HG03460 (cell line): ENCODE measurements around the gene LRRC72.
"Not testable (repeated sequence)": the region's sequence is repeated elsewhere in the genome, so short reads cannot be mapped to it uniquely, and the experiment has no call there.

ENCODE experiments used
- ATAC-seq: cut with Tn5 transposase; IDR thresholded peaks from one replicate; pipeline ENCODE4 v1.9.1; 2021; ENCODE audit not compliant: unreplicated experiment

Gene LRRC72

DNA sequence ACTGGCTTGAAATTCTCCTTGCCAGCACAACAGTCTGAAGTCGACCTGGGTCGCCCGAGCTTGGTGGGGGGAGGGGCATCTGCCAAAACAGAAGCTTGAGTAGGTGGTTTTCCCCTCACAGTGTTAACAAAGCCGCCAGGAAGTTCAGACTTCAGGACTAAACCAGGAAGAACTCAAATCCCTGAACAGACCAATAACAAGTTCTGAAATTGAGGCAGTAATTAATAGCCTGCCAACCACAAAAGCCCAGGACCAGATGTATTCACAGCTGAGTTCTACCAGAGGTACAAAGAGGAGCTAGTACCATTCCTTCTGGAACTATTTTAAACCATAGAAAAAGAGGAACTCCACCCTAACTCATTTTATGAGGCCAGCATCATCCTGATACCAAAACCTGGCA lies 45.3 kb downstream of the LRRC72 start:
- ATAC-seq: no peak

GRCh38 chr7:16579216-16579615 lies 52.6 kb downstream of the LRRC72 start:
- ATAC-seq: no peak

- ATAC-seq: no peak
These were observed 54.7 kb downstream of the LRRC72 start for GRCh38 chr7:16581286-16581685.

DNA sequence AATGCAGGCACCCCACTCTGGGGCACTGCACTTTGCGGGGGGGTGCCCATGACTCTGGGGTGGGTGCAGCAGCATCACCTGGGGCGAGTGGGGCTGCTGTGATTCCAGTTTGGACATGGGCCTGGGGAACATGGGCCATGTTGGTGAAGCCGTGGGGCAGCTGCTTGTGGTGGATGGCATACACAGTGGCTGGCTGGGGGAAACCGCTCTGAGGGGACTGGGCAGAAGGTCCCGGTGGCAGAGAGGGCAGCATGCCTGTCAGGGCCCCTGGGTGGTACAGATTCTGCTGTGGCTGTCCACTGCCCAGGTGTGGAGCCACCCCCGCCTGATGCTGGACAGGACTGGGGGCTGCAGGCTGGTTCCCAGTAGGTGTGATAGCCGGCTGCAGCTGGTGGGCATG lies 57.2 kb downstream of the LRRC72 start:
- no peak for ATAC-seq

- ATAC-seq: no peak
These were observed 58.9 kb downstream of the LRRC72 start for GRCh38 chr7:16585540-16585939.

GRCh38 chr7:16586081-16586874 lies 59.7 kb downstream of the LRRC72 start:
- no peak for ATAC-seq

DNA sequence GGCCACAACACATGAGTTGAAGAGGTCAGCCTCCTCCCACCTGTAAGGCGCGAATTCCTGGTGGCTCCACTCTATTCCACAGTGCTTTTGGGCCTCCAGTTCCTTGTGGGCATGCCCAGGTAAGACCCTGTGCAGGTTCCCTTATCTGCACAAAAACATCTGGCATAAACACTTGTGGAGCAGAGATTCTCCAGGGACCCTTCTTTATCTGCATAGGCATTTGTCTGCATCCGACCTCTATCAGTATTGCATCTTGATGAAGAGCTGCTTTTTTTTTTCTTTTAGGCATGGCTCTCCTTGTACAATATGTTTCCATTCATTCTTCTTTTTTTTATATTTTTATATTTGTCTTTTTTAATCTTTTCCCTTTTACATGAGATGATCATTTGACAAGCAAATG lies 60.5 kb downstream of the LRRC72 start:
- ATAC-seq: no peak

GRCh38 chr7:16587790-16588189 lies 61.2 kb downstream of the LRRC72 start:
- no peak for ATAC-seq

- ATAC-seq: no peak
These were observed 63.3 kb downstream of the LRRC72 start for GRCh38 chr7:16589881-16590280.

- no peak for ATAC-seq
These were observed 63.8 kb downstream of the LRRC72 start for GRCh38 chr7:16590424-16590823.

DNA sequence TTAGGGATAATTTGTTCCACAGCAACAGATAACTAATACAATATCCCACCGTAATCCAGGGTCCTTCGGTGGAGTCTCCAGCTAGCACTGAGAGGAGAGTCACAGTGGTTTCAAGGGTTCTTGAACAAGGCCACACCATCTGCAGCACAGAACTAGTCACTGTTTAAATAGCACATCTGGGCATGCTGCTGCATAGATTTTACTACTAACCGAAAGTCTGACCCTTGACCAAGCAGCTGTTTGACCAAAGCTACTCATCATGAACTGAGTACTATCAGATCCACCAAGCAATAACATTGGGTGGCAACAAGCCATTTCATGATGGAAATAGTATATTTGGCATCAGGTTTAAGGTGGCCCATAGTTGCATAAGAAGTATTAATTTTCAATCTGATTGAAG lies 65.8 kb downstream of the LRRC72 start:
- ATAC-seq: no peak

DNA sequence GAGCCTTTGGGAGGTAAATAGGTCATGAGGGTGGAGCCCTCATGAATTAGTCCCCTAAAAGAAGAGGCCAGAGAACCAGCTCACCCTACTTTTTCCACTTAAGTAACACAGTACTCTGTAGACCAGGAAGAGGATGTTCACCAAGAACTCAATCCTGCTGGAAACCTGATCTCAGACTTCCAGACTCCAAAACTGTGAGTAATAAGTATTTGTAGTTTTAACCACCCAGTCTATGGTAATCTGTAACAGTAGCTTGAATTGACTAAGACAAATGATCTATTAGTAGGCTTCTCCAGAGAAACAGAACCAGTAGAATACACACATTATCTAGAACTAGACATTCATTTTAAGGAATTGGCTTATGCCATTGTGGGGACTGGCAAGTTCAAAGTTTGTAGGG lies 67.4 kb downstream of the LRRC72 start:
- no peak for ATAC-seq

- no peak for ATAC-seq
These were observed 68.1 kb downstream of the LRRC72 start for GRCh38 chr7:16594676-16595075.

- not testable (repeated sequence) for ATAC-seq
These were observed 69.0 kb downstream of the LRRC72 start for GRCh38 chr7:16595596-16595995.

DNA sequence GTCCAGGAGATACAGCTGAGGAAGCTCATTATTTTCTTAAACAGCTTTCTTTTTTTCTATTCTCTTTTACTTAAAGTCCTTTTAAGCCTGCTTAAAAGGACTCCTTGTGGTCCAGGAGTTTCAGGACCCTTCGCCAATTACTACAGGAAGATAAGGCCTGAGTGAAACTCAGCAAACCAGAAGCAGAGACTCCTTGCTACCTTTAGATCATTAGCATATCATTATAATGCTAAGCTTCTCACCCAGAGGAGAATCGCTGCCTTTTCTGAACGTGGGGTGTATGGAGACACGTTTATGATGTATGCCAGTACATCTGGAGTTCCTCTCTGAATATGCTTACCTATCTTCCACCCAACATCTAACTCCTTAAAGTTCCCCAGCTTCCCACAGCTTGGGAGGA lies 71.4 kb downstream of the LRRC72 start:
- ATAC-seq: no peak

- no peak for ATAC-seq
These were observed 73.2 kb downstream of the LRRC72 start for GRCh38 chr7:16599860-16600259.

- ATAC-seq: no peak
These were observed 77.0 kb downstream of the LRRC72 start for GRCh38 chr7:16603633-16604032.

DNA sequence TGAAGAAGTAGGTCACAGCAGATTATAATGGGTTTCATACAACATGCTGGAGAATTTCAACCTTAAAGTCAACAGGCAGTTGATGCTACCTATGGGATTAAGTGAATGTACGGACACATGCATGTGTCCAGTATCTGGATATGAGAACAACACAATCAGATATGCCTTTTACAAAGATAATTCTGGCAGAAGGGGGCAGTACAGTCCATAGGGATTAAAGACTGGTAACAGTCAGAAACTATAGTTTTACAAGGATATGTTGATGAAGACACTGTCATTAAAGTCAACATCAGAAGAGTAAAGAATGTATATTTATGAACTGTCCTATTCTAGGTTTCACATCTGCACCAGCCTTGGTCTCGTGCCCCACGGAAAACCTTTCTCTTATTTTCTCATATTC lies 77.4 kb downstream of the LRRC72 start:
- ATAC-seq: no peak

- no peak for ATAC-seq
These were observed 80.1 kb downstream of the LRRC72 start for GRCh38 chr7:16606704-16607103.

DNA sequence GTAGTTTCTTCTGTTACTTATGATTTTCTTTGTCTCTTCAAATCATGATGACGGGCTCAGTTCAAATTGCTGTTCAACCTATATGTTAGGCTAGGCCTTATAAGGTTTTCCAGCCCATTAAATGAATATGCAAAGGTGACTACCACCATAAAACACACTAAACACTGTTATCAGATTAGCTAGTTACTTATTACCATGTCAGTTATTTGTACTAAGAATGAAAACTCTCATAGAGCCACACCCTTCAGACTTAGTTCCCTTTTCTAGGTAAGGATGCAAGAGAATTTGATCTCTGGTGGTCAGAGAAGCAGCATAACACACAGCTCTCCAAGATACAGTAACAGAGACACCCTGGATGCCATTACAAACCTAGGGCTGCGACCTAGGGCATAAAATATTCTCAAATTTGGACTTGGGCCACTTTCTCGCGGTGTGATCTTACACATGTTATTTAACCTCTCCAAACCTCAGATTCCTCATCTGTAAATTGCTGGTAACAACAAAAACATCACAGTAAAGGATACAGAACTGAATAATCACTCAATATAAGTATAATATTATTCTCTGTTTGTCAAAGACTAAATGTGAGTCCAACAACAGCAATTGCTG lies 83.3 kb downstream of the LRRC72 start:
- peak; percentile 85 for ATAC-seq

DNA sequence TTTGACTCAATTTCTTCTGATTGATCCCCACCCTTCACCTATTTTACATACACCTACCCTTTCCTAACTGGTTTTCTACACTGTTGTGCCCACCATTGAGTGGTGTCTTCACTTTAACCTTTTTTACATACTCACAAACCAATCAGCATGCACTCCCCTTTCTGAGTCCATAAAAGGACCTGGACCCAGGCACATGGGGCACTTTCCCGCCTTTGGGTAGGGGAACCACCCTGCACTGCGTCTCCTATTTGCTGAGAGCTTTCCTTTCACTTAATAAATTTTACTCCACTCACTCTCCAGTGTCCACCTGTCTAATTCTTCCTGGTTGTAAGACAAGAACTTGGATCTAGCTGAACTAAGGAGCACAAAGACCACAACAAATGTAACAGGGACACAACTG lies 85.1 kb downstream of the LRRC72 start:
- ATAC-seq: no peak

DNA sequence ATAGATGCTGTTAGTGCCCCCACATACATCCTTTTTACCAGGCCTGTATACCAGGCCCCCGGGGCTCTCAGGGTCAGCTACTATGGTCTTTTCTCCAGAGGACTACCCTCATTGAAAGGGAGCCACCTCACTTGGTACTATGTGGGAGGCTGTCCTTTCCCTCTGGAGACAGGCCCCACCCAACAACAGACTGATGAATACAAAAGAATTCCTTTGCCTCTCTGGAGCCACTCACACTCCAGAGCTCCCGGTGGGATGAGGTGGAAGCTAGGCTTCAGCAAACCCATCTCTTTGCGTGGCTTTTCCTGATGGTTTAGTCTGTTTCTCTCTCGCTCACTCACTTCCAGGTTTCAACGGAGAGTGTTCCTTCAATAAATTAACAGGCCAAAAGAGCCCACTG lies 88.6 kb downstream of the LRRC72 start:
- no peak for ATAC-seq

GRCh38 chr7:16616122-16616521 lies 89.5 kb downstream of the LRRC72 start:
- no peak for ATAC-seq
